SK-N-SH treated with all-trans-retinoic acid at 6 μM for 48 hours (cell line): Measurements from ENCODE around the gene YDJC.

Source experiments
- PATZ1 ChIP-seq: fragments of 250-450 bp; sonication (Bioruptor Pico); IDR thresholded peaks from 2 replicates; pipeline ENCODE4 v1.8.0; 2020; ENCODE audit warnings: mild to moderate bottlenecking, moderate library complexity, borderline replicate concordance
- TOX ChIP-seq: fragments of 250-450 bp; sonication (Bioruptor Pico); IDR thresholded peaks from 2 replicates; pipeline ENCODE4 v1.8.0; 2021; ENCODE audit warnings: mild to moderate bottlenecking, moderate library complexity, borderline replicate concordance

GRCh38 chr22:21674638-21675245 is 44.9 kb upstream of the YDJC start:
- TF ChIP-seq PATZ1 = no peak
- TF ChIP-seq TOX = no peak
